Transverse colon (tissue), 4 donors: ENCODE measurements around the gene PTP4A2.
A peak's percentile ranks its signal among the peaks of the same experiment; 100 is the strongest.

ENCODE experiments used
- EP300 ChIP-seq: sonication (generic); formaldehyde crosslinking; IDR thresholded peaks from one replicate; pipeline ENCODE4 v1.6.1; 2017; ENCODE audit warnings: antibody characterized with exemption, low read depth
- POLR2A ChIP-seq: fragments of 450-650 bp; IDR thresholded peaks from one replicate; pipeline ENCODE4 v1.6.1; 2016; ENCODE audit warnings: antibody characterized with exemption, mild to moderate bottlenecking, moderate library complexity
- POLR2AphosphoS5 ChIP-seq, 3 donors: sonication (generic); formaldehyde crosslinking; IDR thresholded peaks; one replicate each; pipeline ENCODE4 v1.6.1; 2016; ENCODE audit warnings: antibody characterized with exemption in 3 of 3
- TF ChIP-seq, protein P1 (sequence below), 5 experiments: fragments of 200-600 bp in 3 of 5; fragments of 450-650 bp in 2 of 5; sonication (generic) in 3 of 5; IDR thresholded peaks; 1 replicate in 2 of 5; 2 replicates in 3 of 5; pipeline ENCODE4 v1.5.1; 2016 to 2017; ENCODE audit warnings: antibody characterized with exemption in 5 of 5, inconsistent platforms in 3 of 5, mild to moderate bottlenecking in 2 of 5, moderate library complexity in 1 of 5

DNA sequence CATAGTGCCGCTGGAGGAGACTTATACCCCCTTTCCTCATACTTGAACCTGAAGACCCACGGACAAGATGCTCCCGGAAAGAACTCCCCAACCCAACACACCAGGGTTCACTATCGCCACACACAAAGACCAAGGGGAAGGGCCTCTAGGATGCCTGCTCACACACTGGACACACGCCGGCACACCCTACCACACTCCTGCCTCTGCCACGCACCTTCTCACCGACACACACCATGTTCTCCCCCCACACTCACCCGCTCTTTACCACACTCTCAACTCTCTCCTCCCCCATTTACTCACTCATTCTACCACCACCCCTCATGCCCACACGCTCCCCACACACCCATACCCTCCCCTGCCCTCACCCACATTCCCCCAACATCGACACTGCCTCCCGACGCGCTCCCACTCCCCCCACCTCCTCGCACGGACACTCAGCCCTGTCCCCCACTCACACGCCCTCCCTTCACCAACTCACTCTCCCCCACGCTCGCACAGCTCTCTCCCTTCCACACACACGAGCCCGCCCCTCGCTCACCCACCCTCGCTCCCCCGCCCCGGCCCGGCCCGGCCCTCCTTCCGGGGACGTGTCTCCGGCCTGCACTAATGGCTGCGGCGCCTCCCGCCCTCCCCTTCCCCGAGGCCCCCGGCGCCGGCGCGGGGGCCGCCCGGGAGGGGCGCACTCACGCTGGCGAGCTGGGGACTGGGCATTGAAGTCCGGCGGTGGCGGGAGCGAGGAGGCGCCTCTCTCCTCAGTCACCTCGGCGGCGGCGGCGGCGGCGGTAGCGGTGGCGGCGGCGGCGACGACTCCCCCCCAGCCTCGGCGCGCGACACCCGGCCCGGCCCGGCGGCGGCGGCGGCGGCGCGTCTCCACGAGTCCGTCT is 626 bp downstream of the PTP4A2 start:
- TF ChIP-seq, protein P1, sequence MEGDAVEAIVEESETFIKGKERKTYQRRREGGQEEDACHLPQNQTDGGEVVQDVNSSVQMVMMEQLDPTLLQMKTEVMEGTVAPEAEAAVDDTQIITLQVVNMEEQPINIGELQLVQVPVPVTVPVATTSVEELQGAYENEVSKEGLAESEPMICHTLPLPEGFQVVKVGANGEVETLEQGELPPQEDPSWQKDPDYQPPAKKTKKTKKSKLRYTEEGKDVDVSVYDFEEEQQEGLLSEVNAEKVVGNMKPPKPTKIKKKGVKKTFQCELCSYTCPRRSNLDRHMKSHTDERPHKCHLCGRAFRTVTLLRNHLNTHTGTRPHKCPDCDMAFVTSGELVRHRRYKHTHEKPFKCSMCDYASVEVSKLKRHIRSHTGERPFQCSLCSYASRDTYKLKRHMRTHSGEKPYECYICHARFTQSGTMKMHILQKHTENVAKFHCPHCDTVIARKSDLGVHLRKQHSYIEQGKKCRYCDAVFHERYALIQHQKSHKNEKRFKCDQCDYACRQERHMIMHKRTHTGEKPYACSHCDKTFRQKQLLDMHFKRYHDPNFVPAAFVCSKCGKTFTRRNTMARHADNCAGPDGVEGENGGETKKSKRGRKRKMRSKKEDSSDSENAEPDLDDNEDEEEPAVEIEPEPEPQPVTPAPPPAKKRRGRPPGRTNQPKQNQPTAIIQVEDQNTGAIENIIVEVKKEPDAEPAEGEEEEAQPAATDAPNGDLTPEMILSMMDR (IDR thresholded peaks at IDR 0.05): no peak
- TF ChIP-seq POLR2A (peak; percentile 77), EP300 (no peak), POLR2AphosphoS5 (IDR thresholded peaks at IDR 0.05) (peak in 2 of 3 donors; percentile 38 to 41)
